GM06990 (cell line): ENCODE results near the gene SEZ6.

Experiments
- DNase-seq: peaks from one replicate; pipeline ENCODE4 v3.0.0-alpha.2; 2011; ENCODE audit not compliant: insufficient read length; ENCODE audit errors: extremely low read depth
- H3K27me3 ChIP-seq: replicated peaks from 2 replicates; pipeline ENCODE4 v1.6.0; 2011; ENCODE audit warnings: low read length; ENCODE audit not compliant: control insufficient read depth, insufficient read depth
- H3K36me3 ChIP-seq: 2 replicates; pipeline ENCODE4 v1.5.1; 2011; ENCODE audit warnings: low read length; ENCODE audit not compliant: control insufficient read depth, insufficient read depth
- H3K4me3 ChIP-seq: replicated peaks from 2 replicates; pipeline ENCODE4 v1.5.1; 2011; ENCODE audit warnings: low read depth, mild to moderate bottlenecking, control low read depth, low read length
- CTCF ChIP-seq: IDR thresholded peaks from 2 replicates; pipeline ENCODE4 v1.5.1; 2011; ENCODE audit warnings: low read length, control low read depth, mild to moderate bottlenecking, inconsistent platforms; ENCODE audit not compliant: insufficient read depth, poor library complexity, severe bottlenecking

Gene SEZ6

DNA sequence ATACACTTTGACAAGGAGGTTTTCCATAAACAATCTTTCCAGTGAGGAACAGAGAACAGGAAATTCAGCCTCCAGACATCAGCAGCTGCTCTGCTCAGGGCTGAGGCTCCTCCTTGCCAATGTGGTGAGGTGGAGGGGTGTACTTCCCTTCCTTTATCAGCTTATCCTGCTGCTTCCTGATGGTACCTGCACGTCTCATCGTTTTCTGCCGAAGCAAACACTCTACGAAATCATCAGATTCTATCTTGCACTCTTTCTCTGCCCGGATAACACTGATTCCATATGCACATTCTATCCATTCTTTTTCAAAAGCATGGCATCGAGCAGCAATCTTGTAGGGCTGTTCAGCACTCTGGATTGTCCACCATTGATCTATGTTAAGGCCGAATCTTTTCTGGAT is 15.4 kb upstream of the SEZ6 start:
- Histone ChIP-seq H3K27me3 (peaks cover 1% of the 10 kb centered on the region; the same call in 1 of the 2 replicates), H3K36me3 (no peaks in the 10 kb centered on the region)

DNA sequence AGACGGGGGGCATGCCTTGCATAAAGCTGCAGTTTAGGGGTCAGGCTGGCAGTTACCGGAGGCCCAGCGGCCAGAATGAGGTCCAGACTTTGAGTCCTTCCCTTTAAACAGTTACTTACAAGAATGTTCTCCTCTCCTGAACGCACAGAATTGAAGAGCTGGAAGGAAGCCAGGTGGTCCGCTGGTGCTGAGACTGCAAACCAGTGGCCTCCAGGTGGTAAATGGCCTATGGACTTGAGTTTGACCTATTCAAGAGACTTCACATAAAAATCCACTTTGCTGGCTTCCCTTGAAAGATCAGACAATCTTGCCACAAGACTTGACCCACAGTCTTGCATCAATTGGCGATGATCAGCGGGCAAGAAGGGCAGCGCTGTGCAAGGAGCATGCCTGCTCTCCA is 14.7 kb upstream of the SEZ6 start:
- no peak overlapping the region for H3K4me3 ChIP-seq
- H3K27me3 ChIP-seq, result peaks cover 1% of the 10 kb centered on the region; the same call in 1 of the 2 replicates
- no peaks in the 10 kb centered on the region for H3K36me3 ChIP-seq
- no peak for DNase-seq
- no peak for TF ChIP-seq CTCF

More for the DNA sequence above, 15.4 kb upstream of the SEZ6 start:
- DNase-seq, result no peak
- TF ChIP-seq CTCF, result no peak
- H3K4me3 ChIP-seq, result no peak overlapping the region

- Histone ChIP-seq H3K27me3 (peaks cover under 1% of the 10 kb centered on the region), H3K4me3 (no peak overlapping the region), H3K36me3 (no peaks in the 10 kb centered on the region)
- no peak for TF ChIP-seq CTCF
- DNase-seq, result no peak
Measured at GRCh38 chr17:29019475-29020181, 13.8 kb upstream of the SEZ6 start.

DNA sequence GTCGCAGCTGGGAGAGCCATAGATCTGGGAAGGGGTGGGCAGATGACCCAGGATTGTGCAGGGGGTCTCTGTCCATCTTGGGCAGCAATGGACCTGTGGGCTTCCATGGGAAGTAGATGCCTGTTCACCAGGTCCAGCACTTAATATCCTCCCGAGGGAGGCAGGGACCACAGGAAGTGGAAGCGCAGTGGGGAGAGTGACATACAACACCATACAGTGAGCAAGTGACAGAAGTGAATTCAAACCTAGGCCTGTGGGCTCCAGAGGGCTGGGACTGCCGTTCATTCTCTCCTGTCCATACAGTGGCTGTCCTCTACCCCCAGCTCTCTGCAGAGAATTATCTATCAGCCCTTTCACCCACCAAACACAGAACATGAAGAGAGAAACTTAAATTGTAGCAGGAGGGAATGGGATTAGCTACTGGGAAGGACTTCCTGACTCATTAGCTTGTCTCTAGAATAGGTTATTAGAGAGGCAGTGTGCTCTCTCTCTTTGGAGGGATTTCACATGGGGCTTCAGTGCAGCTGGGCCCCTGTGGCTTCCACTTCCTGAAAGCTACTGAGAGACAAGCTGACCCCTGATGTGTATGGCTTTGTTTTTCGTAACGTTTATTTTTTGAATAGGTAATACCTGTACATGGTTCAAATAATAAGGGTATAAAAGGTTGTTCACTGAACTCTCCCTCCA is 13.1 kb upstream of the SEZ6 start:
- Histone ChIP-seq H3K27me3 (no peaks in the 10 kb centered on the region; the same call in none of the 2 replicates), H3K4me3 (no peak overlapping the region), H3K36me3 (no peaks in the 10 kb centered on the region)
- DNase-seq, result no peak
- no peak for TF ChIP-seq CTCF

DNA sequence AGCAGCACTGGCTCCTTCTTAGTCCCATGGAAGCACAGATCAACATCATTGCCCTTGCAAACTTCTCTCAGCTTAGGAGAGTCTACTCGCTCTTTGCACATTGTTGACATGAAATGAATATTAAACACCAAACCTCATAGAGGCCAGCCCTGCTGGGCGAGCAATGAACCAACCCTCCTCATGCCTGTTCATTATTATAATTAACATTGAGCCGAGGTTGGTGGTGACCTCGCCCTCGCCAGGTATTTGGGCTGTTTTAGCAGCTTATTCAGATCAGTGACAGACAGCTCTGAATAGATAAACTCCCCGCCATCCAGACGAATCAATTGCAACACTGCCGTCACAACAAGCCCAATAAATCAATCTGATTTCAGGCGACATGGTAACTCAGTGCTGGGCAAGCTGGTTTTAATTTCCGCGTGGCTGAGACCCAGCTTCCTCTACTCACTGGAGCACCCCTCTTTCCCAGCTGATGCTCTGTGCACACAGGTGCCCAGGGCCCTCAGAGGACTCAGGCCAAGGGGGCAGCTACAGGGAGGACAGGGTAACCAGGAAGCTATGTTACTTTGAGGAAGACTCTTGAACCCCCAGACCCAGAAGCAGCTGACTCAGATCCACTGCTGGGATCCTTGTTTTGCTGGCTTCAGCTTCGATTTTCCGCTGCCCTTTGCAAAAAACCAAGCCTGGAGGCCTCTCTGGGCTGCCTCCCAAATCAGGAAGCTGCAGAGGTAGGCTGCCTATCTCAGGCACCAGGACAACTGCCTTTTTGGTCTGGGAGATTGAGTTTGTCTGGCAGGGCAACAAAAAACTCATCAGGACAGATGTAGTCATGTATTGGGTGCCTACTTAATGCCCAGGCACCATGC is 10.7 kb upstream of the SEZ6 start:
- H3K27me3 ChIP-seq, result no peaks in the 10 kb centered on the region; the same call in none of the 2 replicates
- no peak overlapping the region for H3K4me3 ChIP-seq
- H3K36me3 ChIP-seq, result no peaks in the 10 kb centered on the region
- no peak for TF ChIP-seq CTCF
- no peak for DNase-seq
